H9 (cell line): ENCODE data around the gene RNF220. TPM values are rescaled to one million over a fixed set of nuclear protein-coding genes. Genes with fewer than 3 reads are reported as not detected.

Experiments used
- DNase-seq: peaks from one replicate; pipeline ENCODE4 v3.0.0-alpha.2; 2017
- H2AFZ ChIP-seq: one replicate; pipeline ENCODE4 v1.6.1; 2013; ENCODE audit warnings: mild to moderate bottlenecking, low read length, control low read depth, moderate library complexity
- H2AK5ac ChIP-seq: 2 replicates; pipeline ENCODE4 v1.6.1; 2013; ENCODE audit warnings: low read length, control low read depth, mixed read lengths; ENCODE audit not compliant: insufficient read length
- H2BK120ac ChIP-seq: one replicate; pipeline ENCODE4 v1.6.1; 2013; ENCODE audit warnings: low read depth, mild to moderate bottlenecking, low read length, control low read depth, inconsistent platforms; ENCODE audit not compliant: poor library complexity, severe bottlenecking
- H2BK12ac ChIP-seq: 2 replicates; pipeline ENCODE4 v1.6.1; 2013; ENCODE audit warnings: low read length, control low read depth, mixed read lengths, low read depth; ENCODE audit not compliant: insufficient read length
- H2BK15ac ChIP-seq: 2 replicates; pipeline ENCODE4 v1.6.1; 2013; ENCODE audit warnings: low read depth, low read length, control low read depth
- H2BK20ac ChIP-seq: one replicate; pipeline ENCODE4 v1.6.1; 2013; ENCODE audit warnings: low read depth, mild to moderate bottlenecking, low read length, control low read depth, inconsistent platforms; ENCODE audit not compliant: poor library complexity, severe bottlenecking
- H2BK5ac ChIP-seq: 2 replicates; pipeline ENCODE4 v1.6.1; 2013; ENCODE audit warnings: low read length, control low read depth, mixed read lengths; ENCODE audit not compliant: insufficient read length
- H3K14ac ChIP-seq: 2 replicates; pipeline ENCODE4 v1.6.1; 2013; ENCODE audit warnings: low read length, control low read depth; ENCODE audit not compliant: insufficient read depth
- H3K18ac ChIP-seq: 2 replicates; pipeline ENCODE4 v1.6.1; 2013; ENCODE audit warnings: low read depth, mild to moderate bottlenecking, mixed read lengths, low read length, control low read depth; ENCODE audit not compliant: insufficient read length
- H3K23ac ChIP-seq: 2 replicates; pipeline ENCODE4 v1.6.1; 2013; ENCODE audit warnings: low read length, control low read depth, mixed read lengths, low read depth; ENCODE audit not compliant: insufficient read length
- H3K23me2 ChIP-seq: 2 replicates; pipeline ENCODE4 v1.6.1; 2013; ENCODE audit warnings: low read depth, mild to moderate bottlenecking, mixed read lengths, low read length, control low read depth; ENCODE audit not compliant: insufficient read length, poor library complexity, severe bottlenecking
- H3K27ac ChIP-seq: 2 replicates; pipeline ENCODE4 v1.5.1; 2013; ENCODE audit warnings: low read length, control low read depth, mixed read lengths, low read depth; ENCODE audit not compliant: insufficient read length
- H3K27me3 ChIP-seq: 2 replicates; pipeline ENCODE4 v1.6.1; 2013; ENCODE audit warnings: low read length, control low read depth, inconsistent platforms; ENCODE audit not compliant: insufficient read depth
- H3K4ac ChIP-seq: 2 replicates; pipeline ENCODE4 v1.6.1; 2013; ENCODE audit warnings: low read depth, mild to moderate bottlenecking, control low read depth, inconsistent platforms, low read length, moderate library complexity
- H3K4me1 ChIP-seq: 2 replicates; pipeline ENCODE4 v1.6.1; 2013; ENCODE audit warnings: low read length, control low read depth, inconsistent platforms; ENCODE audit not compliant: insufficient read depth
- H3K4me2 ChIP-seq: 2 replicates; pipeline ENCODE4 v1.6.1; 2013; ENCODE audit warnings: low read length, control low read depth, mixed read lengths; ENCODE audit not compliant: insufficient read length, insufficient read depth
- H3K56ac ChIP-seq: 2 replicates; pipeline ENCODE4 v1.6.1; 2013; ENCODE audit warnings: low read depth, mild to moderate bottlenecking, mixed read lengths, low read length, control low read depth; ENCODE audit not compliant: insufficient read length
- H3K79me1 ChIP-seq: 2 replicates; pipeline ENCODE4 v1.6.1; 2013; ENCODE audit warnings: low read depth, mild to moderate bottlenecking, moderate library complexity, low read length, control low read depth, inconsistent platforms; ENCODE audit not compliant: insufficient read depth, poor library complexity, severe bottlenecking
- H3K79me2 ChIP-seq: 2 replicates; pipeline ENCODE4 v1.6.1; 2013; ENCODE audit warnings: low read length, control low read depth, inconsistent platforms; ENCODE audit not compliant: insufficient read depth
- H3K9ac ChIP-seq: 2 replicates; pipeline ENCODE4 v1.6.1; 2013; ENCODE audit warnings: low read length, control low read depth, mixed read lengths; ENCODE audit not compliant: insufficient read length; ENCODE audit errors: extremely low read depth
- H3K9me3 ChIP-seq: one replicate; pipeline ENCODE4 v1.6.1; 2013; ENCODE audit warnings: low read depth, low read length, inconsistent platforms; ENCODE audit not compliant: control insufficient read depth
- H3T11ph ChIP-seq: one replicate; pipeline ENCODE4 v1.6.1; 2013; ENCODE audit warnings: mild to moderate bottlenecking, low read length, control low read depth, inconsistent platforms
- H4K20me1 ChIP-seq: one replicate; pipeline ENCODE4 v1.6.1; 2013; ENCODE audit not compliant: control insufficient read depth, insufficient read length, insufficient read depth
- H4K5ac ChIP-seq: 2 replicates; pipeline ENCODE4 v1.6.1; 2013; ENCODE audit warnings: low read depth, mild to moderate bottlenecking, mixed read lengths, low read length, control low read depth; ENCODE audit not compliant: insufficient read length
- H4K8ac ChIP-seq: replicated peaks from 2 replicates; pipeline ENCODE4 v1.6.1; 2013; ENCODE audit warnings: low read length, control low read depth, mixed read lengths, low read depth; ENCODE audit not compliant: insufficient read length
- H4K91ac ChIP-seq: 2 replicates; pipeline ENCODE4 v1.6.1; 2013; ENCODE audit warnings: low read depth, mild to moderate bottlenecking, moderate library complexity, mixed read lengths, low read length, control low read depth; ENCODE audit not compliant: insufficient read length
- H3K27ac Mint-ChIP-seq, 3 experiments: 2 replicates in 2 of 3; 3 replicates in 1 of 3; pipeline ENCODE4 v1.8.0; 2020 to 2021; ENCODE audit warnings: mixed read lengths in 3 of 3, mild to moderate bottlenecking in 1 of 3, moderate library complexity in 1 of 3
- H3K27me3 Mint-ChIP-seq: 2 replicates; pipeline ENCODE4 v1.8.0; 2021; ENCODE audit warnings: low read depth, mild to moderate bottlenecking, moderate library complexity, mixed read lengths
- H3K36me3 Mint-ChIP-seq, 3 experiments: 2 replicates in 2 of 3; 3 replicates in 1 of 3; pipeline ENCODE4 v1.8.0; 2020 to 2021; ENCODE audit warnings: low read depth in 3 of 3, mixed read lengths in 3 of 3; ENCODE audit not compliant: insufficient read depth in 1 of 3
- H3K4me1 Mint-ChIP-seq, 2 experiments: 2 replicates each; pipeline ENCODE4 v1.8.0; 2020; ENCODE audit warnings: mixed read lengths in 2 of 2
- H3K4me3 Mint-ChIP-seq, 2 experiments: 2 replicates in 1 of 2; 3 replicates in 1 of 2; pipeline ENCODE4 v1.8.0; 2020 to 2021; ENCODE audit warnings: mild to moderate bottlenecking in 2 of 2, mixed read lengths in 2 of 2, moderate library complexity in 1 of 2
- H3K9me3 Mint-ChIP-seq, 2 experiments: 2 replicates in 1 of 2; 3 replicates in 1 of 2; pipeline ENCODE4 v1.8.0; 2020; ENCODE audit warnings: mild to moderate bottlenecking in 2 of 2, mixed read lengths in 2 of 2, moderate library complexity in 1 of 2
- WGBS: extraction: QIAGEN DNeasy Blood & Tissue Kit; methylation state at CpG from one replicate; pipeline ENCODE4 v1.1.7; 2013; ENCODE audit warnings: missing lambda C conversion rate, low lambda C conversion rate, mixed read lengths; ENCODE audit not compliant: insufficient read length; ENCODE audit errors: extremely low coverage; 5-methylcytosine and 5-hydroxymethylcytosine counted together
- total RNA-seq: library from RNA; stranded (reverse); gene quantifications from 2 replicates; pipeline ENCODE4 v1.2.1, GENCODE V29; 2021
- TF ChIP-seq, protein P1 (sequence below): fragments of 200-600 bp; sonication (generic); conservative IDR thresholded peaks from 3 replicates; pipeline ENCODE4 v1.8.0; 2021; ENCODE audit warnings: antibody characterized with exemption, mild to moderate bottlenecking

RNF220 gene
- total RNA-seq, 1 experiment from 2014 or later = 109 TPM

DNA sequence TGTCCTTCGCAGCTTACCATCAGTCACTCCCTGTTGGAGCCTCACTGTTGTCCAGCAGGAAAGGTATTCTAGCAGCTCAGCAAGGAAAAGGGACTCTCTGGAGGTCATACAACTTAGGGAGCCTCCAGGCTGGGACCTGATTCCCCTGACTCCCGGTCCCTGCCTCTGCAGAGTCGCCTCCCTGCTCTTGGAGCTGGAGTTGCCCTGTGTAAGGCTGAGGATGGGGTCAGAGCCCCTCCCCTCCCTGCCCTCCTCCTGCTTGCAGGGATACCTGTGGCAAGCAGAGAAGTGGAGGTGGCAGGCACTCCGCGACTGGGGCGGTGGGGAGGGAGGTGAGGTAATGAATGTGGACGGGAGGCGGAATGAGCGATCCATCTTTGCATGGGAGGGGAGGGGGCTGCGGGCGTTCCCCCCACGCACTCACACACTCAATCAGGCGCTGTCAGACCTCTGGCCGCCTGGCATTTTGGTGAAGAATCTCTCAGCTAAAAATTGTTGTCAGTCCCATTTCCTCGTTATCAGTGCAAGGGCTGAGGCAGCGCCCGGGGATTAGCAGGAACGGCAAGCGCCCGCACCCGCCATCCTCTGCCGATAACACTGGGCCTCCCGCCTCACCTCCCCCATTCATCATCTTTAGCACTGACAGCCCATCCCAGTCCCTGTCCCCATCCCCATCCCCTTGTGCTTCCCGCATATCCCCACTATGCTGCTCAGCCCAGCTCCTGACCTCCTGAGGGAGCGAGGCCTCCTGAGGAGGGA, 204.9 kb downstream of the RNF220 start:
- no peak overlapping the region for H4K91ac ChIP-seq
- H3K4me1 ChIP-seq = peaks cover 2% of the 10 kb centered on the region; the same call in 1 of the 2 replicates
- Mint-ChIP-seq H3K9me3 (peaks cover 0 to 3% of the 10 kb centered on the region in 2 experiments; a peak in 1 of 5 replicates), H3K4me1 (peaks cover 10 to 19% of the 10 kb centered on the region in 2 experiments; a peak in 3 of 4 replicates), H3K4me3 (no peak overlapping the region; a peak in 1 of 5 replicates), H3K36me3 (peaks cover 0 to 2% (median 0%) of the 10 kb centered on the region in 3 experiments; a peak in 3 of 7 replicates), H3K27me3 (peaks cover 17% of the 10 kb centered on the region), H3K27ac (no peak overlapping the region; a peak in 1 of 7 replicates)
- H4K20me1 ChIP-seq = no peaks in the 10 kb centered on the region
- H3K23me2 ChIP-seq = no peaks in the 10 kb centered on the region
- H3K18ac ChIP-seq = no peak overlapping the region
- no peak overlapping the region for H2BK12ac ChIP-seq
- no peaks in the 10 kb centered on the region for H3K79me1 ChIP-seq
- no CpG with 5 or more reads among the region's 25 CpGs for WGBS
- no peak overlapping the region for H3K27ac ChIP-seq
- H2BK15ac ChIP-seq = no peak overlapping the region
- no peak overlapping the region for H3K14ac ChIP-seq
- no peak overlapping the region for H3K4me2 ChIP-seq
- H3K9me3 ChIP-seq = no peaks in the 10 kb centered on the region
- H3K4ac ChIP-seq = no peak overlapping the region
- no peak overlapping the region for H3K23ac ChIP-seq
- TF ChIP-seq, protein P1, sequence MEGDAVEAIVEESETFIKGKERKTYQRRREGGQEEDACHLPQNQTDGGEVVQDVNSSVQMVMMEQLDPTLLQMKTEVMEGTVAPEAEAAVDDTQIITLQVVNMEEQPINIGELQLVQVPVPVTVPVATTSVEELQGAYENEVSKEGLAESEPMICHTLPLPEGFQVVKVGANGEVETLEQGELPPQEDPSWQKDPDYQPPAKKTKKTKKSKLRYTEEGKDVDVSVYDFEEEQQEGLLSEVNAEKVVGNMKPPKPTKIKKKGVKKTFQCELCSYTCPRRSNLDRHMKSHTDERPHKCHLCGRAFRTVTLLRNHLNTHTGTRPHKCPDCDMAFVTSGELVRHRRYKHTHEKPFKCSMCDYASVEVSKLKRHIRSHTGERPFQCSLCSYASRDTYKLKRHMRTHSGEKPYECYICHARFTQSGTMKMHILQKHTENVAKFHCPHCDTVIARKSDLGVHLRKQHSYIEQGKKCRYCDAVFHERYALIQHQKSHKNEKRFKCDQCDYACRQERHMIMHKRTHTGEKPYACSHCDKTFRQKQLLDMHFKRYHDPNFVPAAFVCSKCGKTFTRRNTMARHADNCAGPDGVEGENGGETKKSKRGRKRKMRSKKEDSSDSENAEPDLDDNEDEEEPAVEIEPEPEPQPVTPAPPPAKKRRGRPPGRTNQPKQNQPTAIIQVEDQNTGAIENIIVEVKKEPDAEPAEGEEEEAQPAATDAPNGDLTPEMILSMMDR = no peak
- DNase-seq = peak; percentile 52
- no peak overlapping the region for H2AK5ac ChIP-seq
- no peak overlapping the region for H2BK120ac ChIP-seq
- H2BK20ac ChIP-seq = no peak overlapping the region
- no peak overlapping the region for H4K8ac ChIP-seq
- H3K27me3 ChIP-seq = no peaks in the 10 kb centered on the region
- no peaks in the 10 kb centered on the region for H3K79me2 ChIP-seq
- no peak overlapping the region for H2AFZ ChIP-seq
- no peak overlapping the region for H2BK5ac ChIP-seq
- H4K5ac ChIP-seq = peak overlapping the region; percentile 53
- H3K56ac ChIP-seq = no peak overlapping the region
- H3T11ph ChIP-seq = no peak overlapping the region
- no peak overlapping the region for H3K9ac ChIP-seq
